ENCODE results near the gene SEPTIN3. TPM values are rescaled to one million over a fixed set of nuclear protein-coding genes. Genes with fewer than 3 reads are reported as not detected.

SEPTIN3 gene
- total RNA-seq, 1 donor from 2014 or later: 1.5 TPM

GRCh38 chr22:41929418-41929810 is 39.8 kb upstream of the SEPTIN3 start:
- H3K4me1 ChIP-seq: peaks cover 13% of the 10 kb centered on the region
- intact Hi-C loops (cut with DNase I): no loop called here
- no peak overlapping the region for H3K4me3 ChIP-seq
- no peak for TF ChIP-seq CTCF (IDR thresholded peaks at IDR 0.05)
- TF ChIP-seq POLR2A (IDR thresholded peaks at IDR 0.05): no peak
- TF ChIP-seq POLR2AphosphoS5 (IDR thresholded peaks at IDR 0.05; ENCODE audit: insufficient read depth in 1 of 2, low read depth in 1 of 2): no peak
- no peak for DNase-seq (ENCODE audit: extremely low spot score in 2 of 2)
- no peak overlapping the region for H3K27ac ChIP-seq
- no peaks in the 10 kb centered on the region for H3K36me3 ChIP-seq
- H3K9me3 ChIP-seq: no peaks in the 10 kb centered on the region
- H3K27me3 ChIP-seq: no peaks in the 10 kb centered on the region

- no peak for TF ChIP-seq POLR2A (IDR thresholded peaks at IDR 0.05)
- TF ChIP-seq CTCF (IDR thresholded peaks at IDR 0.05): no peak
- TF ChIP-seq POLR2AphosphoS5 (IDR thresholded peaks at IDR 0.05; ENCODE audit: insufficient read depth in 1 of 2, low read depth in 1 of 2): no peak
Observed at GRCh38 chr22:41931701-41932269, 37.5 kb upstream of the SEPTIN3 start.

GRCh38 chr22:41932353-41932752 is 36.9 kb upstream of the SEPTIN3 start:
- no peaks in the 10 kb centered on the region for H3K9me3 ChIP-seq
- H3K36me3 ChIP-seq: no peaks in the 10 kb centered on the region
- H3K27ac ChIP-seq: no peak overlapping the region
- DNase-seq (ENCODE audit: extremely low spot score in 2 of 2): no peak
- H3K4me1 ChIP-seq: no peaks in the 10 kb centered on the region
- H3K4me3 ChIP-seq: no peak overlapping the region
- intact Hi-C loops (cut with DNase I): no loop called here
- no peaks in the 10 kb centered on the region for H3K27me3 ChIP-seq
- no peak for TF ChIP-seq CTCF (IDR thresholded peaks at IDR 0.05)

More at GRCh38 chr22:41931701-41932269, 37.5 kb upstream of the SEPTIN3 start:
- H3K27ac ChIP-seq: no peak overlapping the region
- peaks cover 1% of the 10 kb centered on the region for H3K4me1 ChIP-seq
- H3K9me3 ChIP-seq: no peaks in the 10 kb centered on the region
- H3K27me3 ChIP-seq: no peaks in the 10 kb centered on the region
- no peaks in the 10 kb centered on the region for H3K36me3 ChIP-seq
- no peak for DNase-seq (ENCODE audit: extremely low spot score in 2 of 2)
- intact Hi-C loops (cut with DNase I): no loop called here
- H3K4me3 ChIP-seq: no peak overlapping the region

GRCh38 chr22:41933411-41934177 is 35.6 kb upstream of the SEPTIN3 start:
- Histone ChIP-seq H3K27me3 (no peaks in the 10 kb centered on the region), H3K27ac (no peak overlapping the region), H3K4me1 (no peaks in the 10 kb centered on the region), H3K36me3 (no peaks in the 10 kb centered on the region), H3K4me3 (no peak overlapping the region), H3K9me3 (no peaks in the 10 kb centered on the region)
- intact Hi-C loops (cut with DNase I): no loop called here
- TF ChIP-seq POLR2AphosphoS5 (IDR thresholded peaks at IDR 0.05; ENCODE audit: insufficient read depth in 1 of 2, low read depth in 1 of 2): no peak
- no peak for TF ChIP-seq POLR2A (IDR thresholded peaks at IDR 0.05)
- DNase-seq (ENCODE audit: extremely low spot score in 2 of 2): no peak

DNA sequence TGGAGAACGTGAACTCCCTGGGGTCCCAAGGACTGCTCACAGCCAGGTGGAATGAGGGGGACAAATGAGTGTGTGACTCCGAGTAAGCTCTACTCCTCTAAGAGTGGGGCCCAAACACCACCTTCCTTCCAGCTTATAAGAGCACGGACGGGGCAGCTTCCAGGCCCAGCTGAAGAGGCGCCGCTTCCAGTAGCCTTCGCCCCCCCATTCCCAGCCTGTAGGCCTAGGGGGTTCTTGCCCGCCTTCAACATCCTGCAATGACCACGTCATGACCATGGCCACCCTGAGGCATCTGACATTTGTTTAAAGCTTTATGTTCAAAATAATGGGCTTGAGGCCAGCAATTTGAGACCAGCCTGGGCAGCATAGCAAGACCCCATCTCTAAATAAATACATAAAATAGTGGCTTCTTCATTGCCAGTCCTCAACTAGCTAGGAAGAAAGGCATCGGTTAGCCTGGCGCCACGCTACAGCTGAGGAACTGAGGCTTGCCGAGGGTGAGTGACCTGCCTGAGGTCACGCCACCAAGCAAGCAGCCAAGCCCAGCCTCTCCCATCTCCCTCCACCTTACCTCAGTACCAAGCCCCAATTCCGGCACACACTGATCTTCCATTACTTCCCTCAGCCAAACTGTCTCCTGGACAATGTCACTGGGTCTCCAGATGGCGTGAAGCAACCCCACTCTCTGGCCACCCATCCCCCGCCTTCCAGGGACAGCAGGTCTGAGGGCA is 34.8 kb upstream of the SEPTIN3 start:
- TF ChIP-seq POLR2A (IDR thresholded peaks at IDR 0.05): no peak
- no peak for TF ChIP-seq POLR2AphosphoS5 (IDR thresholded peaks at IDR 0.05; ENCODE audit: insufficient read depth in 1 of 2, low read depth in 1 of 2)
- TF ChIP-seq CTCF (IDR thresholded peaks at IDR 0.05): no peak
- H3K36me3 ChIP-seq: no peaks in the 10 kb centered on the region
- H3K27ac ChIP-seq: no peak overlapping the region
- no peak overlapping the region for H3K4me3 ChIP-seq
- H3K4me1 ChIP-seq: no peaks in the 10 kb centered on the region
- H3K9me3 ChIP-seq: no peaks in the 10 kb centered on the region
- intact Hi-C loops (cut with DNase I): no loop called here
- no peak for DNase-seq (ENCODE audit: extremely low spot score in 2 of 2)
- H3K27me3 ChIP-seq: no peaks in the 10 kb centered on the region
